ENCODE measurements around the gene UGT1A1.

UGT1A1 gene

GRCh38 chr2:233758849-233759248, 1.2 kb upstream of the UGT1A1 start:
- no peak for DNase-seq

- no peak for DNase-seq
Measured at GRCh38 chr2:233761040-233761769, 1.1 kb downstream of the UGT1A1 start.

- DNase-seq: no peak
Measured at GRCh38 chr2:233764264-233764663, 4.2 kb downstream of the UGT1A1 start.

- no peak for DNase-seq
Measured at GRCh38 chr2:233764761-233765160, 4.7 kb downstream of the UGT1A1 start.

GRCh38 chr2:233766416-233766815, 6.3 kb downstream of the UGT1A1 start:
- no peak for DNase-seq

- DNase-seq: no peak
Measured at GRCh38 chr2:233768076-233768475, 8.0 kb downstream of the UGT1A1 start.

- no peak for DNase-seq
Measured at GRCh38 chr2:233769260-233769659, 9.2 kb downstream of the UGT1A1 start.

- no peak for DNase-seq
Measured at GRCh38 chr2:233772153-233772552, 12.1 kb downstream of the UGT1A1 start.

GRCh38 chr2:233772583-233772982, 12.5 kb downstream of the UGT1A1 start:
- DNase-seq: no peak

GRCh38 chr2:233773854-233774253, 13.8 kb downstream of the UGT1A1 start:
- no peak for DNase-seq

- DNase-seq: no peak
Measured at GRCh38 chr2:233775414-233775813, 15.3 kb downstream of the UGT1A1 start.

GRCh38 chr2:233778030-233778429, 18.0 kb downstream of the UGT1A1 start, which contains the start of gene MROH2A:
MROH2A (plus strand) TSS chr2:233778330; CDS start chr2:233779359, 1,029 bp downstream.
- no peak for DNase-seq

- no peak for DNase-seq
Measured at GRCh38 chr2:233779722-233780121, 19.7 kb downstream of the UGT1A1 start.

- no peak for DNase-seq
Measured at GRCh38 chr2:233780771-233781170, 20.7 kb downstream of the UGT1A1 start.

- no peak for DNase-seq
Measured at GRCh38 chr2:233789554-233789953, 29.5 kb downstream of the UGT1A1 start.

GRCh38 chr2:233791151-233791882, 31.2 kb downstream of the UGT1A1 start:
- no peak for DNase-seq

GRCh38 chr2:233791883-233792329, 31.8 kb downstream of the UGT1A1 start:
- DNase-seq: no peak

- DNase-seq: no peak
Measured at GRCh38 chr2:233792720-233793119, 32.6 kb downstream of the UGT1A1 start.

GRCh38 chr2:233793465-233794127, 33.5 kb downstream of the UGT1A1 start:
- DNase-seq: no peak

- no peak for DNase-seq
Measured at GRCh38 chr2:233794128-233794658, 34.1 kb downstream of the UGT1A1 start.

- DNase-seq: no peak
Measured at GRCh38 chr2:233795735-233796171, 35.7 kb downstream of the UGT1A1 start.

- DNase-seq: no peak
Measured at GRCh38 chr2:233796254-233796653, 36.2 kb downstream of the UGT1A1 start.

GRCh38 chr2:233798335-233799086, 38.4 kb downstream of the UGT1A1 start:
- DNase-seq: no peak
